ENCODE data around the gene ACOT2.
A peak's percentile ranks its signal among the peaks of the same experiment; 100 is the strongest.
"Not testable (repeated sequence)": the region's sequence is repeated elsewhere in the genome, so short reads cannot be mapped to it uniquely, and the experiment has no call there.

The ACOT2 gene, protein sequence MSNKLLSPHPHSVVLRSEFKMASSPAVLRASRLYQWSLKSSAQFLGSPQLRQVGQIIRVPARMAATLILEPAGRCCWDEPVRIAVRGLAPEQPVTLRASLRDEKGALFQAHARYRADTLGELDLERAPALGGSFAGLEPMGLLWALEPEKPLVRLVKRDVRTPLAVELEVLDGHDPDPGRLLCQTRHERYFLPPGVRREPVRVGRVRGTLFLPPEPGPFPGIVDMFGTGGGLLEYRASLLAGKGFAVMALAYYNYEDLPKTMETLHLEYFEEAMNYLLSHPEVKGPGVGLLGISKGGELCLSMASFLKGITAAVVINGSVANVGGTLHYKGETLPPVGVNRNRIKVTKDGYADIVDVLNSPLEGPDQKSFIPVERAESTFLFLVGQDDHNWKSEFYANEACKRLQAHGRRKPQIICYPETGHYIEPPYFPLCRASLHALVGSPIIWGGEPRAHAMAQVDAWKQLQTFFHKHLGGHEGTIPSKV

DNA sequence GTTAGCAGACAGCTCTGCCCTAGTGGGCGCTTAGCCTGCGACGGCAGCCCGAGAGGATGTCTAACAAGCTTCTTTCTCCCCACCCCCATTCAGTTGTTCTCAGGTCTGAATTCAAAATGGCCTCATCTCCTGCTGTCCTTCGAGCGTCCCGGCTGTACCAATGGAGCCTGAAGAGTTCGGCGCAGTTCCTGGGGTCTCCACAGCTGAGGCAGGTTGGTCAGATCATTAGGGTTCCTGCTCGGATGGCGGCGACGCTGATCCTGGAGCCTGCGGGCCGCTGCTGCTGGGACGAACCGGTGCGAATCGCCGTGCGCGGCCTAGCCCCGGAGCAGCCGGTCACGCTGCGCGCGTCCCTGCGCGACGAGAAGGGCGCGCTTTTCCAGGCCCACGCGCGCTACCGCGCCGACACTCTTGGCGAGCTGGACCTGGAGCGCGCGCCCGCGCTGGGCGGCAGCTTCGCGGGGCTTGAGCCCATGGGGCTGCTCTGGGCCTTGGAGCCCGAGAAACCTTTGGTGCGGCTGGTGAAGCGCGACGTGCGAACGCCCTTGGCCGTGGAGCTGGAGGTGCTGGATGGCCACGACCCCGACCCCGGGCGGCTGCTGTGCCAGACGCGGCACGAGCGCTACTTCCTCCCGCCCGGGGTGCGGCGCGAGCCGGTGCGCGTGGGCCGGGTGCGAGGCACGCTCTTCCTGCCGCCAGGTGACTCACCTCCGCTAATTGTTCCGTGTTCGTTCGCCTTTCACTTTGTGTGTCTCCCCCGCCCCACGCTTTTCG is at the start of gene ACOT2:
ACOT2 (plus strand) TSS at position 29 of the 774 bp plus-strand sequence; CDS start at position 57, 28 bp downstream.
- not testable (repeated sequence) for H3K27ac ChIP-seq (ENCODE audit: low read depth, low read length)
- peak within 1 kb of the TSS; percentile 57 for H3K4me3 ChIP-seq (ENCODE audit: low read length)

DNA sequence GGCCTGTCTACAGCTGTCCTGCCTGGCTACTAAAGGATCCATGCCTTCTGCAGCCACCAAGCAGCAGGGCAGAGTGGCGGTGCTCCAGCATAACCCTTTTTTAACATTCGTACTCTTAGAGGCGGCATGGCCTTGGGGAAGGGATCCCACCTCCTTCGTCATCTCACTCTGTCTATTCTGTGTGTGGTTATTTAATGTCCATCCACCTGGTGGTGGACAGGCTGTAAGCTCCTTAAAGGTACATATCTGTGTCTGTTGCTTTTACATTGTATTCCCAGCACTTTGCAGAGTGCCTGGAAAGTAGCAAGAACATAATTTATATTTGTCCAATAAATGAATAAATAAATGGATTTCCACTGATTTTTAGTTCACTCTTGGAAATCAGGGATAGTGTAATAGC is 47.8 kb upstream of the ACOT2 start:
- no peak overlapping the region for H3K27ac ChIP-seq (ENCODE audit: low read depth, low read length)
- H3K79me2 ChIP-seq (ENCODE audit: control insufficient read depth, low read length), result no peaks in the 10 kb centered on the region
- TF ChIP-seq, protein P1, sequence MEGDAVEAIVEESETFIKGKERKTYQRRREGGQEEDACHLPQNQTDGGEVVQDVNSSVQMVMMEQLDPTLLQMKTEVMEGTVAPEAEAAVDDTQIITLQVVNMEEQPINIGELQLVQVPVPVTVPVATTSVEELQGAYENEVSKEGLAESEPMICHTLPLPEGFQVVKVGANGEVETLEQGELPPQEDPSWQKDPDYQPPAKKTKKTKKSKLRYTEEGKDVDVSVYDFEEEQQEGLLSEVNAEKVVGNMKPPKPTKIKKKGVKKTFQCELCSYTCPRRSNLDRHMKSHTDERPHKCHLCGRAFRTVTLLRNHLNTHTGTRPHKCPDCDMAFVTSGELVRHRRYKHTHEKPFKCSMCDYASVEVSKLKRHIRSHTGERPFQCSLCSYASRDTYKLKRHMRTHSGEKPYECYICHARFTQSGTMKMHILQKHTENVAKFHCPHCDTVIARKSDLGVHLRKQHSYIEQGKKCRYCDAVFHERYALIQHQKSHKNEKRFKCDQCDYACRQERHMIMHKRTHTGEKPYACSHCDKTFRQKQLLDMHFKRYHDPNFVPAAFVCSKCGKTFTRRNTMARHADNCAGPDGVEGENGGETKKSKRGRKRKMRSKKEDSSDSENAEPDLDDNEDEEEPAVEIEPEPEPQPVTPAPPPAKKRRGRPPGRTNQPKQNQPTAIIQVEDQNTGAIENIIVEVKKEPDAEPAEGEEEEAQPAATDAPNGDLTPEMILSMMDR (IDR thresholded peaks at IDR 0.05; ENCODE audit: low read depth, low read length, poor library complexity, severe bottlenecking), result no peak
- TF ChIP-seq EZH2phosphoT487 (IDR thresholded peaks at IDR 0.05; ENCODE audit: borderline replicate concordance, low read length), result no peak
- no peak overlapping the region for H3K4me3 ChIP-seq (ENCODE audit: low read length)
- H3K36me3 ChIP-seq (ENCODE audit: control insufficient read depth, low read length), result no peaks in the 10 kb centered on the region
- H3K4me2 ChIP-seq (ENCODE audit: low read length), result no peak overlapping the region
- H4K20me1 ChIP-seq (ENCODE audit: control insufficient read depth, insufficient read depth, low read depth, low read length), result no peaks in the 10 kb centered on the region
- H3F3A ChIP-seq (ENCODE audit: control insufficient read depth, insufficient read depth), result no peaks in the 10 kb centered on the region
- no peaks in the 10 kb centered on the region for H3K4me1 ChIP-seq (ENCODE audit: control insufficient read depth, low read length)
- H3K9me3 ChIP-seq (ENCODE audit: control insufficient read depth, insufficient read depth, low read length), result no peaks in the 10 kb centered on the region
- no peaks in the 10 kb centered on the region for H3K9me2 ChIP-seq (replicated peaks; ENCODE audit: control insufficient read depth, low read length)
- H3K27me3 ChIP-seq (ENCODE audit: control insufficient read depth, low read length), result no peaks in the 10 kb centered on the region

More for the DNA sequence above, at the start of gene ACOT2:
- H4K20me1 ChIP-seq (ENCODE audit: control insufficient read depth, insufficient read depth, low read depth, low read length); H3F3A ChIP-seq (ENCODE audit: control insufficient read depth, insufficient read depth); H3K9me3 ChIP-seq (ENCODE audit: control insufficient read depth, insufficient read depth, low read length); H3K9me2 ChIP-seq (replicated peaks; ENCODE audit: control insufficient read depth, low read length); H3K79me2 ChIP-seq (ENCODE audit: control insufficient read depth, low read length); H3K36me3 ChIP-seq (ENCODE audit: control insufficient read depth, low read length): not testable (repeated sequence)
- Histone ChIP-seq H3K27me3 (ENCODE audit: control insufficient read depth, low read length) (peaks cover 16% of the 10 kb centered on the region), H3K4me1 (ENCODE audit: control insufficient read depth, low read length) (peaks cover 17% of the 10 kb centered on the region), H3K4me2 (ENCODE audit: low read length) (peak within 1 kb of the TSS; percentile 62)

DNA sequence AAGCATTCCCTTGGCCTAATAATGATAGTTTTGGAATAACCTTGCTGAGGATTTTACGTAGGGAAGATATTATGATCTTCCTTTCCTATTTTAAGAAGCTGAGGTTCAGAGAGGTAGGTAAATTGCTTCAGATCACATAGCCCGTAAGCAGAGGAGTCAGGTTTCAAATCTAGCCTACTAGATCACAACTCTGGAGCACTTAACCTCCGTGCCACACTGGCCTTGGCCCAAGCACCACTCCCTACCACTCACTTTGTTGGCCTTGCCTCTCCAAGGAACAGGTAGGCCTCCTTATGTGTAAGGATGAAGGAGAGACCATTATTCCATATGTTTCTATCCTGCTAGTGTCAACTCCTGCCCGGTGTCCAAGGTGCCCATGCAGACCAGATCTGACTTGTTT is 44.5 kb upstream of the ACOT2 start:
- Histone ChIP-seq H3K4me2 (ENCODE audit: low read length) (no peak overlapping the region), H3K27me3 (ENCODE audit: control insufficient read depth, low read length) (no peaks in the 10 kb centered on the region), H4K20me1 (ENCODE audit: control insufficient read depth, insufficient read depth, low read depth, low read length) (no peaks in the 10 kb centered on the region), H3K36me3 (ENCODE audit: control insufficient read depth, low read length) (no peaks in the 10 kb centered on the region), H3K4me1 (ENCODE audit: control insufficient read depth, low read length) (no peaks in the 10 kb centered on the region), H3K9me3 (ENCODE audit: control insufficient read depth, insufficient read depth, low read length) (no peaks in the 10 kb centered on the region), H3K9me2 (replicated peaks; ENCODE audit: control insufficient read depth, low read length) (no peaks in the 10 kb centered on the region), H3K4me3 (ENCODE audit: low read length) (no peak overlapping the region), H3K79me2 (ENCODE audit: control insufficient read depth, low read length) (no peaks in the 10 kb centered on the region), H3K27ac (ENCODE audit: low read depth, low read length) (no peak overlapping the region), H3F3A (ENCODE audit: control insufficient read depth, insufficient read depth) (no peaks in the 10 kb centered on the region)
- no peak for TF ChIP-seq EZH2phosphoT487 (IDR thresholded peaks at IDR 0.05; ENCODE audit: borderline replicate concordance, low read length)
- TF ChIP-seq, protein P1 (IDR thresholded peaks at IDR 0.05; ENCODE audit: low read depth, low read length, poor library complexity, severe bottlenecking), result no peak

Measured in DOHH2 (cell line).